IMR-90 (cell line): Measurements from ENCODE around the gene DENND1A. TPM values are rescaled to one million over a fixed set of nuclear protein-coding genes. Genes with fewer than 3 reads are reported as not detected.

ENCODE experiments used
- ATAC-seq: fragments of 200-7000 bp; cut with Tn5 transposase; 2 replicates; pipeline ENCODE4 v1.9.1; 2020; ENCODE audit warnings: low read depth, mild to moderate bottlenecking, moderate library complexity
- BruUV-seq: library from RNA; stranded (reverse); fragments of 400-500 nt; replicated peaks from 2 replicates; lab custom pipeline; 2021; lab: Mats Ljungman, UMichigan
- CTCF ChIA-PET: fragments of 300-600 bp; formaldehyde crosslinking; extraction: SDS; loops from one replicate; lab custom pipeline; 2021; ENCODE audit warnings: antibody characterized with exemption; lab: Yijun Ruan, JAX
- POLR2A ChIA-PET: fragments of 300-600 bp; sonication (Branson Sonifier 250); formaldehyde crosslinking; loops from one replicate; lab custom pipeline; 2022; ENCODE audit warnings: antibody characterized with exemption; ENCODE audit not compliant: unreplicated experiment; lab: Charles Lee
- DNase-seq: peaks from one replicate; pipeline ENCODE4 v3.0.0; 2013
- H2AFZ ChIP-seq: replicated peaks from 2 replicates; pipeline ENCODE3; 2013; ENCODE audit warnings: low read length, mild to moderate bottlenecking; ENCODE audit not compliant: poor library complexity
- H2AK5ac ChIP-seq: 2 replicates; pipeline ENCODE4 v1.6.1; 2013; ENCODE audit warnings: low read depth, low read length, inconsistent platforms
- H2AK9ac ChIP-seq: replicated peaks from 2 replicates; pipeline ENCODE3; 2013; ENCODE audit warnings: mild to moderate bottlenecking, low read depth, low read length, moderate library complexity; ENCODE audit not compliant: poor library complexity
- H2BK120ac ChIP-seq: 2 replicates; pipeline ENCODE4 v1.6.1; 2013; ENCODE audit warnings: low read depth, low read length, inconsistent platforms
- H2BK15ac ChIP-seq: 3 replicates; pipeline ENCODE4 v1.6.1; 2013; ENCODE audit warnings: low read depth, low read length, inconsistent platforms
- H2BK20ac ChIP-seq: 2 replicates; pipeline ENCODE4 v1.6.1; 2013; ENCODE audit warnings: low read depth, mild to moderate bottlenecking, inconsistent platforms, low read length, moderate library complexity
- H2BK5ac ChIP-seq: 2 replicates; pipeline ENCODE4 v1.6.1; 2013; ENCODE audit warnings: mild to moderate bottlenecking, low read depth, low read length, inconsistent platforms; ENCODE audit not compliant: poor library complexity, severe bottlenecking
- H3K14ac ChIP-seq: replicated peaks from 2 replicates; pipeline ENCODE4 v1.6.1; 2013; ENCODE audit warnings: low read depth, low read length, inconsistent platforms
- H3K18ac ChIP-seq: 2 replicates; pipeline ENCODE4 v1.6.1; 2013; ENCODE audit warnings: low read depth, low read length, control low read depth
- H3K23ac ChIP-seq: 2 replicates; pipeline ENCODE4 v1.6.1; 2013; ENCODE audit warnings: low read depth, low read length, inconsistent platforms
- H3K27ac ChIP-seq: 2 replicates; pipeline ENCODE4 v1.5.1; 2013; ENCODE audit warnings: mild to moderate bottlenecking, control low read depth, low read length; ENCODE audit not compliant: insufficient read depth
- H3K27me3 ChIP-seq: 2 replicates; pipeline ENCODE4 v1.6.1; 2013; ENCODE audit warnings: low read length; ENCODE audit not compliant: control insufficient read depth, insufficient read depth
- H3K36me3 ChIP-seq: 2 replicates; pipeline ENCODE4 v1.6.1; 2013; ENCODE audit warnings: low read length, mixed read lengths; ENCODE audit not compliant: control insufficient read depth, insufficient read depth
- H3K4ac ChIP-seq: 2 replicates; pipeline ENCODE4 v1.6.1; 2013; ENCODE audit warnings: low read depth, low read length, inconsistent platforms
- H3K4me1 ChIP-seq: 2 replicates; pipeline ENCODE4 v1.6.1; 2013; ENCODE audit warnings: low read length, mixed read lengths; ENCODE audit not compliant: control insufficient read depth, insufficient read depth
- H3K4me2 ChIP-seq: 2 replicates; pipeline ENCODE4 v1.6.1; 2013; ENCODE audit warnings: low read depth, mild to moderate bottlenecking, control low read depth, low read length, moderate library complexity
- H3K4me3 ChIP-seq: 2 replicates; pipeline ENCODE4 v1.5.1; 2013; ENCODE audit warnings: low read depth, mild to moderate bottlenecking, control low read depth, low read length, moderate library complexity; ENCODE audit not compliant: insufficient read depth
- H3K56ac ChIP-seq: 2 replicates; pipeline ENCODE4 v1.6.1; 2013; ENCODE audit warnings: low read length, inconsistent platforms; ENCODE audit not compliant: insufficient read depth; ENCODE audit errors: extremely low read depth
- H3K79me1 ChIP-seq, 2 experiments: 2 replicates each; pipeline ENCODE4 v1.6.1; 2013; ENCODE audit warnings: low read length in 2 of 2, inconsistent platforms in 1 of 2, low read depth in 1 of 2
- H3K9ac ChIP-seq: 2 replicates; pipeline ENCODE4 v1.6.1; 2013; ENCODE audit warnings: low read depth, low read length, control low read depth
- H3K9me1 ChIP-seq: 2 replicates; pipeline ENCODE4 v1.6.1; 2013; ENCODE audit warnings: low read length, inconsistent platforms; ENCODE audit not compliant: insufficient read depth
- H3K9me3 ChIP-seq: 2 replicates; pipeline ENCODE4 v1.6.1; 2013; ENCODE audit warnings: low read length; ENCODE audit not compliant: control insufficient read depth, insufficient read depth
- H4K20me1 ChIP-seq: 2 replicates; pipeline ENCODE4 v1.6.1; 2013; ENCODE audit warnings: low read length, inconsistent platforms; ENCODE audit not compliant: insufficient read depth
- H4K5ac ChIP-seq: 2 replicates; pipeline ENCODE4 v1.6.1; 2013; ENCODE audit warnings: mild to moderate bottlenecking, low read depth, low read length, control low read depth
- H4K8ac ChIP-seq, 2 experiments: 2 replicates each; pipeline ENCODE4 v1.6.1; 2013; ENCODE audit warnings: low read depth in 2 of 2, low read length in 2 of 2, control low read depth in 1 of 2, inconsistent platforms in 1 of 2
- H4K91ac ChIP-seq: 2 replicates; pipeline ENCODE4 v1.6.1; 2013; ENCODE audit warnings: low read depth, low read length, inconsistent platforms; ENCODE audit not compliant: insufficient read depth
- BHLHE40 ChIP-seq: fragments of 150-350 bp; IDR thresholded peaks from 2 replicates; pipeline ENCODE4 v1.6.1; 2016; ENCODE audit warnings: mild to moderate bottlenecking, low read depth, low read length
- CEBPB ChIP-seq: IDR thresholded peaks from 2 replicates; pipeline ENCODE4 v1.6.1; 2012; ENCODE audit warnings: low read depth, low read length, improper control_type of control experiment
- CHD1 ChIP-seq: IDR thresholded peaks from 2 replicates; pipeline ENCODE4 v1.6.1; 2012; ENCODE audit warnings: low read depth, low read length, improper control_type of control experiment
- FOS ChIP-seq: fragments of 150-350 bp; IDR thresholded peaks from 2 replicates; pipeline ENCODE4 v1.6.1; 2016; ENCODE audit warnings: low read depth, low read length
- MAZ ChIP-seq: IDR thresholded peaks from 2 replicates; pipeline ENCODE4 v1.6.1; 2012; ENCODE audit warnings: low read depth, mild to moderate bottlenecking, low read length, improper control_type of control experiment, moderate library complexity, borderline replicate concordance
- MXI1 ChIP-seq: IDR thresholded peaks from 2 replicates; pipeline ENCODE4 v1.6.1; 2012; ENCODE audit warnings: low read depth, mild to moderate bottlenecking, low read length, moderate library complexity, borderline replicate concordance
- NFE2L2 ChIP-seq: fragments of 150-350 bp; IDR thresholded peaks from 2 replicates; pipeline ENCODE4 v1.6.1; 2016; ENCODE audit warnings: low read depth, mild to moderate bottlenecking, low read length
- POLR2A ChIP-seq: IDR thresholded peaks from 2 replicates; pipeline ENCODE4 v1.6.1; 2012; ENCODE audit warnings: mild to moderate bottlenecking, low read depth, low read length
- RAD21 ChIP-seq: IDR thresholded peaks from 2 replicates; pipeline ENCODE4 v1.6.1; 2012; ENCODE audit warnings: low read length, improper control_type of control experiment
- RCOR1 ChIP-seq: IDR thresholded peaks from 2 replicates; pipeline ENCODE4 v1.6.1; 2012; ENCODE audit warnings: mild to moderate bottlenecking, low read length, improper control_type of control experiment; ENCODE audit not compliant: insufficient replicate concordance
- RFX5 ChIP-seq: IDR thresholded peaks from 2 replicates; pipeline ENCODE4 v1.8.0; 2012; ENCODE audit warnings: low read depth, mild to moderate bottlenecking, low read length, moderate library complexity
- SMC3 ChIP-seq: fragments of 150-350 bp; IDR thresholded peaks from 2 replicates; pipeline ENCODE4 v1.6.1; 2016; ENCODE audit warnings: low read depth, mild to moderate bottlenecking, antibody characterized with exemption, low read length, moderate library complexity
- WGBS, 2 experiments: methylation state at CpG; one replicate each; pipeline versions ENCODE4 v1.1.5 to v1.1.7; 2013; ENCODE audit warnings: missing lambda C conversion rate in 2 of 2; ENCODE audit not compliant: insufficient read length in 1 of 2; ENCODE audit errors: extremely low coverage in 2 of 2; 5-methylcytosine and 5-hydroxymethylcytosine counted together
- dilution Hi-C: fragments of 300-500 bp; cut with HindIII; formaldehyde crosslinking; loops from one replicate; pipeline ENCODE4 v1.14.3; 2018; ENCODE audit warnings: low sequenced_read_pairs; ENCODE audit not compliant: unreplicated experiment
- in situ Hi-C: fragments of 300-500 bp; cut with MboI; formaldehyde crosslinking; loops from 3 replicates; pipeline ENCODE4 v1.14.3; 2019; ENCODE audit warnings: low sequenced_read_pairs, inconsistent platforms, mixed read lengths
- intact Hi-C: fragments of 100-400 bp; cut with micrococcal nuclease; formaldehyde crosslinking; loops from 2 replicates; pipeline ENCODE4 v1.10.0; 2022
- polyA plus RNA-seq, 3 experiments: library from polyadenylated mRNA; depleted of rRNA; stranded (reverse); fragments of >200 nt; gene quantifications; 2 replicates each; pipeline ENCODE4 v1.2.3, GENCODE V29; 2012; ENCODE audit warnings: low replicate concordance in 1 of 3
- total RNA-seq: library from RNA; depleted of rRNA; stranded (reverse); fragments of >200 nt; gene quantifications from 2 replicates; pipeline ENCODE4 v1.2.3, GENCODE V29; 2012
- TF ChIP-seq, protein P1 (sequence below): fragments of 150-350 bp; IDR thresholded peaks from 2 replicates; pipeline ENCODE4 v1.6.1; 2017; ENCODE audit warnings: mild to moderate bottlenecking, antibody characterized with exemption, low read length, low read depth
- TF ChIP-seq, protein P2 (sequence below): conservative IDR thresholded peaks from 2 replicates; pipeline ENCODE4 v1.5.1; 2012; ENCODE audit warnings: mild to moderate bottlenecking, low read depth, low read length, improper control_type of control experiment
- TF ChIP-seq, protein P3 (sequence below): fragments of 150-350 bp; IDR thresholded peaks from 2 replicates; pipeline ENCODE4 v1.6.1; 2016; ENCODE audit warnings: low read depth, mild to moderate bottlenecking, low read length, moderate library complexity, borderline replicate concordance

DENND1A gene
- total and polyA plus RNA-seq, 2 of the 4 experiments (the other 2 are of a cell fraction): 21.4 to 27.6 TPM

DNA sequence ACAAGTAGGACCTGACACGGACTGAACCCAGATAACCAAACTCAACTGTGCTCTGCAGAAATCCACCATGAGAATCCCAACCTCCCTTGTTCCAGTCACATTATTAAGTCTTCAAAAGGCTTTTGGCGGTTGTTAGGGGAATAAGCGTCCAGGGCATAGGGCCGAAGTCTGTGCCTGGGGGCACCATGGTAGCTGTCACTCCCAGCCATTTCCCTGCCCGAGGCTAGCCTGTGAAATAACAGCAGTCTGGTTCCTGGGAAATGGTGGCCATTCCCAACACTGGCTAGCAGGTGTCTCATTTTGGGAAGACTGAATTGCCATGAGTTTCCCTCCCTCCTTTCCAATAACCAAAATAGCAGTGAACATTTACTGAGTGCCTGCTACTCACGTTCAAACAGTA lies 451.8 kb downstream of the DENND1A start:
- H4K20me1 ChIP-seq: no peaks in the 10 kb centered on the region
- no peaks in the 10 kb centered on the region for H3K9me3 ChIP-seq
- H4K5ac ChIP-seq: no peak overlapping the region
- in situ Hi-C loops: no loop called here
- no peak overlapping the region for H2BK120ac ChIP-seq
- no peak overlapping the region for H3K4me2 ChIP-seq
- no peak overlapping the region for H2AK9ac ChIP-seq
- no peaks in the 10 kb centered on the region for H3K36me3 ChIP-seq
- no peak overlapping the region for H3K56ac ChIP-seq
- no peaks in the 10 kb centered on the region for H3K79me1 ChIP-seq
- TF ChIP-seq MXI1: no peak
- TF ChIP-seq RFX5: no peak
- TF ChIP-seq CHD1: no peak
- TF ChIP-seq BHLHE40: no peak
- TF ChIP-seq, protein P1, sequence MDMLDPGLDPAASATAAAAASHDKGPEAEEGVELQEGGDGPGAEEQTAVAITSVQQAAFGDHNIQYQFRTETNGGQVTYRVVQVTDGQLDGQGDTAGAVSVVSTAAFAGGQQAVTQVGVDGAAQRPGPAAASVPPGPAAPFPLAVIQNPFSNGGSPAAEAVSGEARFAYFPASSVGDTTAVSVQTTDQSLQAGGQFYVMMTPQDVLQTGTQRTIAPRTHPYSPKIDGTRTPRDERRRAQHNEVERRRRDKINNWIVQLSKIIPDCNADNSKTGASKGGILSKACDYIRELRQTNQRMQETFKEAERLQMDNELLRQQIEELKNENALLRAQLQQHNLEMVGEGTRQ: no peak
- no peak for TF ChIP-seq RCOR1
- no peak for TF ChIP-seq CEBPB
- no peak for TF ChIP-seq FOS
- no peak for TF ChIP-seq MAZ
- TF ChIP-seq, protein P2, sequence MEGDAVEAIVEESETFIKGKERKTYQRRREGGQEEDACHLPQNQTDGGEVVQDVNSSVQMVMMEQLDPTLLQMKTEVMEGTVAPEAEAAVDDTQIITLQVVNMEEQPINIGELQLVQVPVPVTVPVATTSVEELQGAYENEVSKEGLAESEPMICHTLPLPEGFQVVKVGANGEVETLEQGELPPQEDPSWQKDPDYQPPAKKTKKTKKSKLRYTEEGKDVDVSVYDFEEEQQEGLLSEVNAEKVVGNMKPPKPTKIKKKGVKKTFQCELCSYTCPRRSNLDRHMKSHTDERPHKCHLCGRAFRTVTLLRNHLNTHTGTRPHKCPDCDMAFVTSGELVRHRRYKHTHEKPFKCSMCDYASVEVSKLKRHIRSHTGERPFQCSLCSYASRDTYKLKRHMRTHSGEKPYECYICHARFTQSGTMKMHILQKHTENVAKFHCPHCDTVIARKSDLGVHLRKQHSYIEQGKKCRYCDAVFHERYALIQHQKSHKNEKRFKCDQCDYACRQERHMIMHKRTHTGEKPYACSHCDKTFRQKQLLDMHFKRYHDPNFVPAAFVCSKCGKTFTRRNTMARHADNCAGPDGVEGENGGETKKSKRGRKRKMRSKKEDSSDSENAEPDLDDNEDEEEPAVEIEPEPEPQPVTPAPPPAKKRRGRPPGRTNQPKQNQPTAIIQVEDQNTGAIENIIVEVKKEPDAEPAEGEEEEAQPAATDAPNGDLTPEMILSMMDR: no peak
- TF ChIP-seq SMC3: no peak
- TF ChIP-seq NFE2L2: no peak
- TF ChIP-seq RAD21: no peak
- TF ChIP-seq POLR2A: no peak
- TF ChIP-seq, protein P3, sequence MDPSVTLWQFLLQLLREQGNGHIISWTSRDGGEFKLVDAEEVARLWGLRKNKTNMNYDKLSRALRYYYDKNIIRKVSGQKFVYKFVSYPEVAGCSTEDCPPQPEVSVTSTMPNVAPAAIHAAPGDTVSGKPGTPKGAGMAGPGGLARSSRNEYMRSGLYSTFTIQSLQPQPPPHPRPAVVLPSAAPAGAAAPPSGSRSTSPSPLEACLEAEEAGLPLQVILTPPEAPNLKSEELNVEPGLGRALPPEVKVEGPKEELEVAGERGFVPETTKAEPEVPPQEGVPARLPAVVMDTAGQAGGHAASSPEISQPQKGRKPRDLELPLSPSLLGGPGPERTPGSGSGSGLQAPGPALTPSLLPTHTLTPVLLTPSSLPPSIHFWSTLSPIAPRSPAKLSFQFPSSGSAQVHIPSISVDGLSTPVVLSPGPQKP: no peak
- 100% methylated on average over 1 of the region's 6 CpGs; no CpG with 5 or more reads in 1 of the 2 experiments for WGBS, 2 experiments
- POLR2A ChIA-PET: no interaction called here
- no peaks in the 10 kb centered on the region for H3K27me3 ChIP-seq
- no peak overlapping the region for H3K14ac ChIP-seq
- CTCF ChIA-PET: no interaction called here
- dilution Hi-C loops: no loop called here
- no peak for ATAC-seq
- no peak overlapping the region for H3K18ac ChIP-seq
- no peak overlapping the region for H3K23ac ChIP-seq
- H2BK20ac ChIP-seq: no peak overlapping the region
- H3K9me1 ChIP-seq: no peaks in the 10 kb centered on the region; the same call in 1 of the 2 replicates
- H2AK5ac ChIP-seq: no peak overlapping the region
- H2AFZ ChIP-seq: no peak overlapping the region
- intact Hi-C loops: no loop called here
- H4K8ac ChIP-seq: no peak overlapping the region
- H3K4me3 ChIP-seq: no peak overlapping the region
- H3K4ac ChIP-seq: no peak overlapping the region
- no peak for DNase-seq
- H2BK5ac ChIP-seq: no peak overlapping the region
- no peak overlapping the region for H4K91ac ChIP-seq
- no peak overlapping the region for H3K9ac ChIP-seq
- no TSS peak for BruUV-seq
- no peak overlapping the region for H3K27ac ChIP-seq
- no peak overlapping the region for H2BK15ac ChIP-seq
- H3K4me1 ChIP-seq: no peaks in the 10 kb centered on the region
